ENCODE measurements around the gene GSC2.

GRCh38 chr22:19132693-19133400 lies 17.2 kb downstream of the GSC2 start:
- TF ChIP-seq SP1 (IDR thresholded peaks at IDR 0.05) (no peak), FOXA1 (IDR thresholded peaks at IDR 0.05) (no peak), FOXM1 (IDR thresholded peaks at IDR 0.05; ENCODE audit: borderline replicate concordance) (no peak), HDGF (IDR thresholded peaks at IDR 0.05; ENCODE audit: borderline replicate concordance) (no peak), ZNF384 (IDR thresholded peaks at IDR 0.05) (no peak)
